Tibial artery (tissue), 4 donors: Measurements from ENCODE around the gene PCBP4.

Experiments used
- DNase-seq, 2 donors: peaks; one replicate each; pipeline ENCODE4 v3.0.0-alpha.2; 2019
- H3K27ac ChIP-seq, 2 donors: fragments of 200-600 bp; sonication (generic) in 1 of 2; 1 replicate in 1 of 2; 2 replicates in 1 of 2; pipeline ENCODE4 v1.5.1; 2018 to 2019; ENCODE audit warnings: mild to moderate bottlenecking in 1 of 2
- H3K27me3 ChIP-seq, 2 donors: fragments of 200-600 bp; sonication (generic) in 1 of 2; one replicate each; pipeline versions ENCODE4 v1.5.1 to v1.6.0; 2016 to 2019
- H3K36me3 ChIP-seq, 3 donors: fragments of 200-600 bp; sonication (generic) in 2 of 3; one replicate each; pipeline ENCODE4 v1.5.1; 2016 to 2019; ENCODE audit warnings: mild to moderate bottlenecking in 2 of 3
- H3K4me1 ChIP-seq, 4 donors: fragments of 200-600 bp; sonication (generic) in 2 of 4; 1 replicate in 3 of 4; 2 replicates in 1 of 4; pipeline ENCODE4 v1.5.1; 2016 to 2019
- H3K4me3 ChIP-seq, 2 donors: fragments of 200-600 bp; sonication (generic) in 1 of 2; 1 replicate in 1 of 2; 2 replicates in 1 of 2; pipeline ENCODE4 v1.5.1; 2018 to 2019; ENCODE audit warnings: mild to moderate bottlenecking in 2 of 2
- H3K9me3 ChIP-seq, 3 donors: fragments of 200-600 bp; sonication (generic) in 1 of 3; one replicate each; pipeline ENCODE4 v1.5.1; 2016 to 2019
- CTCF ChIP-seq, 2 experiments: fragments of 200-600 bp in 1 of 2; fragments of 450-650 bp in 1 of 2; IDR thresholded peaks; one replicate each; pipeline ENCODE4 v1.5.1; 2017 to 2019; ENCODE audit warnings: antibody characterized with exemption in 2 of 2, mild to moderate bottlenecking in 1 of 2, moderate library complexity in 1 of 2
- intact Hi-C: fragments of 100-400 bp; cut with DNase I; formaldehyde crosslinking; loops from one replicate; pipeline ENCODE4 v1.15.0; 2023; ENCODE audit warnings: low total_unique reads

PCBP4 gene

GRCh38 chr3:51941798-51942602 is 25.3 kb downstream of the PCBP4 start, which contains the start of the genes PARP3 and RRP9:
TSS of gene PARP3 (plus strand) at chr3:51942363. CDS start at chr3:51943356, 993 bp downstream.
TSS of gene RRP9 (minus strand) at chr3:51941904. CDS start at chr3:51941867, 37 bp downstream.
- no peaks in the 10 kb centered on the region for H3K27me3 ChIP-seq
- peaks cover 10 to 42% (median 12%) of the 10 kb centered on the region in 3 donors for H3K36me3 ChIP-seq
- H3K27ac ChIP-seq: peak within 1 kb of the TSS; percentile 88 to 97
- peak; percentile 99 to 100 for TF ChIP-seq CTCF (IDR thresholded peaks at IDR 0.05)
- no peaks in the 10 kb centered on the region for H3K9me3 ChIP-seq
- intact Hi-C loops: loop anchor here (5.0 kb wide), 3 partner anchors 40 to 200 kb away; partner anchors contain the start of genes ACY1 and DUSP7
- DNase-seq: peak; percentile 100
- peak within 1 kb of the TSS; percentile 72 to 78 for H3K4me3 ChIP-seq
- peaks cover 0 to 33% (median 29%) of the 10 kb centered on the region in 4 donors for H3K4me1 ChIP-seq

- intact Hi-C loops: loop anchor here (5.0 kb wide), 3 partner anchors 41 to 201 kb away; partner anchors contain the start of genes ACY1 and DUSP7
- Histone ChIP-seq H3K9me3 (no peaks in the 10 kb centered on the region), H3K27ac (peak overlapping the region; percentile 60 to 79), H3K4me3 (peak overlapping the region; percentile 72 to 78), H3K36me3 (peaks cover 15 to 43% (median 18%) of the 10 kb centered on the region in 3 donors), H3K27me3 (no peaks in the 10 kb centered on the region), H3K4me1 (peaks cover 0 to 33% (median 29%) of the 10 kb centered on the region in 4 donors)
- no peak for TF ChIP-seq CTCF (IDR thresholded peaks at IDR 0.05)
- no peak for DNase-seq
These were observed 25.8 kb downstream of the PCBP4 start for GRCh38 chr3:51941463-51941797.

- Histone ChIP-seq H3K36me3 (peaks cover 21 to 44% (median 24%) of the 10 kb centered on the region in 3 donors), H3K4me3 (peak overlapping the region; percentile 72 to 78), H3K27me3 (no peaks in the 10 kb centered on the region), H3K4me1 (peaks cover 0 to 33% (median 29%) of the 10 kb centered on the region in 4 donors), H3K9me3 (no peaks in the 10 kb centered on the region), H3K27ac (peak overlapping the region; percentile 60 to 79)
- intact Hi-C loops: loop anchor here (5.0 kb wide), 3 partner anchors 41 to 201 kb away; partner anchors contain the start of genes ACY1 and DUSP7
- TF ChIP-seq CTCF (IDR thresholded peaks at IDR 0.05): no peak
- peak in 1 of 2 donors; percentile 61 for DNase-seq
These were observed 26.4 kb downstream of the PCBP4 start for GRCh38 chr3:51940648-51941462.

GRCh38 chr3:51938780-51939425 is 28.4 kb downstream of the PCBP4 start:
- Histone ChIP-seq H3K27ac (no peak overlapping the region), H3K4me1 (peaks cover 0 to 33% (median 29%) of the 10 kb centered on the region in 4 donors), H3K27me3 (no peaks in the 10 kb centered on the region), H3K36me3 (peaks cover 40 to 48% (median 43%) of the 10 kb centered on the region in 3 donors), H3K4me3 (no peak overlapping the region), H3K9me3 (no peaks in the 10 kb centered on the region)
- DNase-seq: peak in 1 of 2 donors; percentile 39
- intact Hi-C loops: no loop called here
- TF ChIP-seq CTCF (IDR thresholded peaks at IDR 0.05): no peak
